NCI-H2029 treated with DMSO at 0.1 percent for 48 hours (cell line): Measurements from ENCODE around the gene PFKP.
"Not testable (repeated sequence)": the region's sequence is repeated elsewhere in the genome, so short reads cannot be mapped to it uniquely, and the experiment has no call there.

ENCODE experiments used
- DNase-seq: peaks from one replicate; lab custom pipeline; 2025; lab: John Stamatoyannopoulos, UW

The PFKP gene

GRCh38 chr10:3159152-3159551 is 91.8 kb downstream of the PFKP start:
- no peak for DNase-seq

GRCh38 chr10:3162533-3162932 is 95.2 kb downstream of the PFKP start:
- DNase-seq = no peak

GRCh38 chr10:3163879-3164278 is 96.5 kb downstream of the PFKP start:
- no peak for DNase-seq

GRCh38 chr10:3165196-3165595 is 97.8 kb downstream of the PFKP start:
- no peak for DNase-seq

GRCh38 chr10:3166496-3167290 is 99.3 kb downstream of the PFKP start:
- DNase-seq = no peak

GRCh38 chr10:3167611-3168330 is 100.4 kb downstream of the PFKP start:
- no peak for DNase-seq

- no peak for DNase-seq
Observed at GRCh38 chr10:3169271-3169670, 101.9 kb downstream of the PFKP start.

- DNase-seq = no peak
Observed at GRCh38 chr10:3169673-3170072, 102.3 kb downstream of the PFKP start.

- DNase-seq = not testable (repeated sequence)
Observed at GRCh38 chr10:3171488-3171887, 104.1 kb downstream of the PFKP start.

GRCh38 chr10:3172081-3172445 is 104.7 kb downstream of the PFKP start:
- DNase-seq = no peak

GRCh38 chr10:3172446-3173170 is 105.3 kb downstream of the PFKP start, which contains the start of gene PITRM1:
PITRM1 (minus strand) TSS chr10:3172782; CDS start chr10:3172772, 10 bp downstream.
- peak; percentile 92 for DNase-seq

GRCh38 chr10:3173171-3173878 is 106.0 kb downstream of the PFKP start:
- DNase-seq = peak; percentile 92

GRCh38 chr10:3178042-3178441 is 110.7 kb downstream of the PFKP start:
- no peak for DNase-seq

GRCh38 chr10:3179174-3179573 is 111.8 kb downstream of the PFKP start:
- DNase-seq = no peak

- DNase-seq = no peak
Observed at GRCh38 chr10:3180355-3181025, 113.1 kb downstream of the PFKP start.

- no peak for DNase-seq
Observed at GRCh38 chr10:3185386-3185785, 118.0 kb downstream of the PFKP start.

- DNase-seq = no peak
Observed at GRCh38 chr10:3186368-3186767, 119.0 kb downstream of the PFKP start.
